MM.1S (cell line): Measurements from ENCODE around the gene PDE1A.

Experiments used
- DNase-seq: peaks from one replicate; pipeline ENCODE4 v3.0.0-alpha.2; 2015
- H2AFZ ChIP-seq: fragments of 300-600 bp; sonication (generic); 2 replicates; pipeline ENCODE4 v1.6.0; 2016; ENCODE audit warnings: antibody characterized with exemption, low read length
- H3F3A ChIP-seq: fragments of 300-600 bp; sonication (generic); 2 replicates; pipeline ENCODE4 v1.6.1; 2016; ENCODE audit warnings: mild to moderate bottlenecking, antibody characterized with exemption, low read length, moderate library complexity, mixed read lengths; ENCODE audit not compliant: insufficient read depth
- H3K27ac ChIP-seq: fragments of 300-600 bp; sonication (generic); 2 replicates; pipeline ENCODE4 v1.5.1; 2016; ENCODE audit warnings: mild to moderate bottlenecking, low read length
- H3K27me3 ChIP-seq: fragments of 300-600 bp; sonication (generic); replicated peaks from 2 replicates; pipeline ENCODE4 v1.6.0; 2016; ENCODE audit warnings: low read length; ENCODE audit not compliant: insufficient read depth
- H3K36me3 ChIP-seq: fragments of 300-600 bp; sonication (generic); replicated peaks from 2 replicates; pipeline ENCODE4 v1.6.1; 2016; ENCODE audit warnings: mild to moderate bottlenecking, low read length, mixed read lengths; ENCODE audit not compliant: insufficient read depth
- H3K4me1 ChIP-seq: fragments of 300-600 bp; sonication (generic); 2 replicates; pipeline ENCODE4 v1.6.1; 2016; ENCODE audit warnings: low read length, mixed read lengths
- H3K4me2 ChIP-seq: fragments of 300-600 bp; sonication (generic); 2 replicates; pipeline ENCODE4 v1.6.0; 2016; ENCODE audit warnings: low read depth, low read length
- H3K4me3 ChIP-seq: fragments of 300-600 bp; sonication (generic); 2 replicates; pipeline ENCODE4 v1.5.1; 2016; ENCODE audit warnings: low read length, mixed read lengths
- H3K79me2 ChIP-seq: fragments of 300-600 bp; sonication (generic); 2 replicates; pipeline ENCODE4 v1.6.1; 2016; ENCODE audit warnings: mixed run types, low read length, mixed read lengths
- H3K9ac ChIP-seq: fragments of 300-600 bp; sonication (generic); 2 replicates; pipeline ENCODE4 v1.6.1; 2016; ENCODE audit warnings: low read length, mixed read lengths
- H3K9me2 ChIP-seq: fragments of 300-600 bp; sonication (generic); replicated peaks from 2 replicates; pipeline ENCODE4 v1.6.1; 2016; ENCODE audit warnings: mild to moderate bottlenecking, low read length, mixed read lengths; ENCODE audit not compliant: insufficient read depth
- H3K9me3 ChIP-seq: fragments of 300-600 bp; sonication (generic); replicated peaks from 2 replicates; pipeline ENCODE4 v1.6.1; 2016; ENCODE audit warnings: mild to moderate bottlenecking, low read length, mixed read lengths; ENCODE audit not compliant: insufficient read depth
- H4K20me1 ChIP-seq: fragments of 300-600 bp; sonication (generic); 2 replicates; pipeline ENCODE4 v1.6.1; 2016; ENCODE audit warnings: mild to moderate bottlenecking, low read length, moderate library complexity, mixed read lengths; ENCODE audit not compliant: insufficient read depth
- EZH2 ChIP-seq: fragments of 300-600 bp; sonication (generic); optimal IDR thresholded peaks from 2 replicates; pipeline ENCODE3; 2017; ENCODE audit warnings: low read depth, mild to moderate bottlenecking, antibody characterized with exemption, low read length, mixed read lengths
- EZH2phosphoT487 ChIP-seq: fragments of 300-600 bp; sonication (generic); IDR thresholded peaks from 2 replicates; pipeline ENCODE4 v1.6.1; 2018; ENCODE audit warnings: antibody characterized with exemption, low read length
- TF ChIP-seq, protein P1 (sequence below): fragments of 300-600 bp; sonication (generic); IDR thresholded peaks from 2 replicates; pipeline ENCODE4 v1.5.1; 2016; ENCODE audit warnings: antibody characterized with exemption, low read length, mixed read lengths

PDE1A gene

DNA sequence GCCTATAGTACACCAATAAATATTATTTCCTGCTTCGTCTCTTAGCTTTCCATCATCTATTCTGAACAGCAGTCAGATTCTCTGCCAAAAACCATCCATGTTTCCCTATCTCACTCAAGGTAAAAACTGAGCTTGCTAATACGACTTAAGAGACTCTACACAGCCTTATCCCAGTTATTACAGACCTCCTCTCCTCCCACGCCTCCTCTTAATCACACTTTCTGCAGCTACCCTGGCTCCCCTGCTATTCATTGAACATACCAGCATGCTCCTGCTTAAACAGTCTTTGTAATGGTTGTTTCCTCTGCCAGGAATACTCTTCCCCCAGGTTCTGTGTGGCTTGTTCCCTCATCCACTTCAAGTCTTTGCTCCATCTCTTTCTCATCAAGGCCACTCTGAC, 81.5 kb downstream of the PDE1A start:
- H3K9me2 ChIP-seq = no peaks in the 10 kb centered on the region
- no peaks in the 10 kb centered on the region for H3K9me3 ChIP-seq
- H3F3A ChIP-seq = no peaks in the 10 kb centered on the region
- TF ChIP-seq EZH2phosphoT487 (no peak), EZH2 (no peak)
- TF ChIP-seq, protein P1, sequence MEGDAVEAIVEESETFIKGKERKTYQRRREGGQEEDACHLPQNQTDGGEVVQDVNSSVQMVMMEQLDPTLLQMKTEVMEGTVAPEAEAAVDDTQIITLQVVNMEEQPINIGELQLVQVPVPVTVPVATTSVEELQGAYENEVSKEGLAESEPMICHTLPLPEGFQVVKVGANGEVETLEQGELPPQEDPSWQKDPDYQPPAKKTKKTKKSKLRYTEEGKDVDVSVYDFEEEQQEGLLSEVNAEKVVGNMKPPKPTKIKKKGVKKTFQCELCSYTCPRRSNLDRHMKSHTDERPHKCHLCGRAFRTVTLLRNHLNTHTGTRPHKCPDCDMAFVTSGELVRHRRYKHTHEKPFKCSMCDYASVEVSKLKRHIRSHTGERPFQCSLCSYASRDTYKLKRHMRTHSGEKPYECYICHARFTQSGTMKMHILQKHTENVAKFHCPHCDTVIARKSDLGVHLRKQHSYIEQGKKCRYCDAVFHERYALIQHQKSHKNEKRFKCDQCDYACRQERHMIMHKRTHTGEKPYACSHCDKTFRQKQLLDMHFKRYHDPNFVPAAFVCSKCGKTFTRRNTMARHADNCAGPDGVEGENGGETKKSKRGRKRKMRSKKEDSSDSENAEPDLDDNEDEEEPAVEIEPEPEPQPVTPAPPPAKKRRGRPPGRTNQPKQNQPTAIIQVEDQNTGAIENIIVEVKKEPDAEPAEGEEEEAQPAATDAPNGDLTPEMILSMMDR = no peak
- DNase-seq = no peak
- H3K4me3 ChIP-seq = no peak overlapping the region
- no peak overlapping the region for H3K27ac ChIP-seq
- H2AFZ ChIP-seq = no peak overlapping the region
- H3K79me2 ChIP-seq = no peaks in the 10 kb centered on the region
- no peak overlapping the region for H3K9ac ChIP-seq
- no peaks in the 10 kb centered on the region for H3K36me3 ChIP-seq
- H3K4me2 ChIP-seq = no peak overlapping the region
- H4K20me1 ChIP-seq = no peaks in the 10 kb centered on the region
- H3K4me1 ChIP-seq = no peaks in the 10 kb centered on the region
- H3K27me3 ChIP-seq = no peaks in the 10 kb centered on the region

DNA sequence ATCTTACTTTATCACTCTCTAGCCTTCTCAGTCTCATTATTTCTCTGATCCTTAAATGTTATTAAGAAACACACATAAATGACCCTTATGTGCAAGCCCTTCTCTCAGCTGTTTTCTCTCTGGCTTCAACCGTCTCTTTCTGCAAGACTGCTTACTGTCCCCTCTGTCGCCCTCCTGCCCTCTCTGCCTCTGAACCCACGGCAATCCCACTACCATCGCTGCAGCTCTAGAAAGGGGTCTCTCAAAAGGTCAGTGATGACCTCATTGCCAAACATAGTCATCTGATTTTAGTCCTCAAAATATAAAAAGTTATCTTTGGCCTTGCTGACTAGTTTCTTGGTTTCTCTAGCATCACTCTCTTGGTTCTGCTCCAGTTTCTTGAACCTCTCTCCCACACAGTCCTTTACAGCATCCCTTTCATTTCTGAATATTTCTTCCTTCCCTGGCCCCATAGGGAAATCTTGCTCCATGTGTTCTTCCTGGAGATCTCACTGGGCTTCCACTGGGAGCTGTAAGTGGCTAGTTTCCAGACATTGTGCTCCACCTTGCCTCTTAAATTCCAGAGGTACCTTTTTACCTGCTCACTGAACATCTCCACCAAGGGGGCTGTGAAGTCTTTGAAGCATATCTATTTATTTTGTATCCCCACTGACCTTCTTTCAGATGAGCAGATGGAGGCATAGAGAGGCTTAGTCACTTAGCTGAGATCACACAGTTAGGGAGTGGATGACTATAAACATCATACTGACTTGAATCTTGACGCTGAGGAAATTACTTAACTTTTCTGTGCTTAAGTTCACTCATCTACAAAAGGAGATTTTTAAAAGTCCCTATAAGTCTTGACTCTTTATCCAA, 96.2 kb downstream of the PDE1A start:
- Histone ChIP-seq H4K20me1 (no peaks in the 10 kb centered on the region), H3K27ac (no peak overlapping the region), H3K27me3 (no peaks in the 10 kb centered on the region), H3K9ac (no peak overlapping the region), H3K4me3 (no peak overlapping the region), H3K4me1 (no peaks in the 10 kb centered on the region), H3K9me2 (no peaks in the 10 kb centered on the region), H3F3A (no peaks in the 10 kb centered on the region), H3K79me2 (no peaks in the 10 kb centered on the region), H2AFZ (no peak overlapping the region), H3K4me2 (no peak overlapping the region), H3K36me3 (no peaks in the 10 kb centered on the region), H3K9me3 (no peaks in the 10 kb centered on the region)
- TF ChIP-seq EZH2 = no peak
- TF ChIP-seq, protein P1 = no peak
- no peak for TF ChIP-seq EZH2phosphoT487
- no peak for DNase-seq

DNA sequence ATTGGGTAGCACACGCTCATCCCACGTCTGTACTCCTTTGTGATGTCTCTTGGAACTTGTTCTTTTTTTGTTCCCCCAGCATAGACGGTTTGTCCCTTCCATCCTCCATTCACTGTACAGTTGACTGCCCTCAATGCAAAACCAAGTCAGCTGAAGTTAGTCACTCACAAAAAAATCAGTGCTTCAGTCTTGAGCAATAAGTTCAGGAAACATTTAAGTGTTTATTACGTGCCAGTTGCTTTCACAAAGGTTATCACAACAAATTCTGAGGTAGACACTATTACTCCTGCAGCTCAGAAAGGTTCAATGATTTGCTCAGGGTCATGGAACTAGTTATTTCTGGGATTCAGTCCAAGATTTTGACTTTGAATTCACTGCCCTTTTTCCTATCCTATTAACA, 102.2 kb downstream of the PDE1A start:
- H3K27ac ChIP-seq = no peak overlapping the region
- H3K79me2 ChIP-seq = no peaks in the 10 kb centered on the region
- no peak overlapping the region for H3K4me3 ChIP-seq
- no peak overlapping the region for H3K4me2 ChIP-seq
- H3K9ac ChIP-seq = no peak overlapping the region
- TF ChIP-seq, protein P1 = no peak
- TF ChIP-seq EZH2phosphoT487 (no peak), EZH2 (no peak)
- no peak for DNase-seq
- no peaks in the 10 kb centered on the region for H3K36me3 ChIP-seq
- H3K9me3 ChIP-seq = no peaks in the 10 kb centered on the region
- no peaks in the 10 kb centered on the region for H3K27me3 ChIP-seq
- no peak overlapping the region for H2AFZ ChIP-seq
- no peaks in the 10 kb centered on the region for H4K20me1 ChIP-seq
- no peaks in the 10 kb centered on the region for H3K9me2 ChIP-seq
- H3K4me1 ChIP-seq = no peaks in the 10 kb centered on the region
- no peaks in the 10 kb centered on the region for H3F3A ChIP-seq
